GM10248 (cell line): Measurements from ENCODE around the gene TNIP2.

ENCODE experiments used
- CTCF ChIA-PET: fragments of 300-600 bp; sonication (Branson Sonifier 250); formaldehyde crosslinking; extraction: SDS; loops from one replicate; lab custom pipeline; 2021; ENCODE audit warnings: antibody characterized with exemption; lab: Yijun Ruan, JAX
- POLR2A ChIA-PET: fragments of 350-650 bp; sonication (Branson Sonifier 250); formaldehyde crosslinking; extraction: SDS; loops from one replicate; lab custom pipeline; 2020; ENCODE audit warnings: antibody characterized with exemption; lab: Yijun Ruan, JAX
- DNase-seq: peaks from one replicate; pipeline ENCODE4 v3.0.0; 2012; ENCODE audit errors: extremely low spot score
- TF ChIP-seq, protein P1 (sequence below): IDR thresholded peaks from 2 replicates; pipeline ENCODE4 v1.5.1; 2012; ENCODE audit warnings: mild to moderate bottlenecking, low read depth; ENCODE audit errors: extremely low read depth, missing control alignments, control extremely low read depth

The TNIP2 gene

DNA sequence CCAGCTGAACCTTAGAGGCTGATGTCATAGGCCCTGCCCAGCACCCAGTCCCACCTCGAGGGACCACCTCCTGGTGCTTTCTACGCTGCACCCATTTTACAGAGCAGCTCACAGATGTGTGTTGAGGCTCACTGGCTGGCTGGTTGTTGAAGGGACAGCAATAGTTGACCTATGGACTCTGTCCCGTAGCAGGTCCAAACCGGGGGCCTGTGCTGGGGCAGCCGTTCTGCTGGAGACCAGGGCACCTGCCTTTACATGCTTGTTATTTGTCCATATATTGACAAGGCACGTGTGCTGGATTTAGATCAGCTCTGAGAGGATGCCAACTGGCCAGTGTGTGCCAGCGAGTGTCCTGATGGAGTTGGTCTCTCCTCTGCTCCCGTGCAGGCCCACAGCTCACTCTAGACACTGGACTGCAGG, 58.1 kb downstream of the TNIP2 start:
- DNase-seq = no peak
- TF ChIP-seq, protein P1, sequence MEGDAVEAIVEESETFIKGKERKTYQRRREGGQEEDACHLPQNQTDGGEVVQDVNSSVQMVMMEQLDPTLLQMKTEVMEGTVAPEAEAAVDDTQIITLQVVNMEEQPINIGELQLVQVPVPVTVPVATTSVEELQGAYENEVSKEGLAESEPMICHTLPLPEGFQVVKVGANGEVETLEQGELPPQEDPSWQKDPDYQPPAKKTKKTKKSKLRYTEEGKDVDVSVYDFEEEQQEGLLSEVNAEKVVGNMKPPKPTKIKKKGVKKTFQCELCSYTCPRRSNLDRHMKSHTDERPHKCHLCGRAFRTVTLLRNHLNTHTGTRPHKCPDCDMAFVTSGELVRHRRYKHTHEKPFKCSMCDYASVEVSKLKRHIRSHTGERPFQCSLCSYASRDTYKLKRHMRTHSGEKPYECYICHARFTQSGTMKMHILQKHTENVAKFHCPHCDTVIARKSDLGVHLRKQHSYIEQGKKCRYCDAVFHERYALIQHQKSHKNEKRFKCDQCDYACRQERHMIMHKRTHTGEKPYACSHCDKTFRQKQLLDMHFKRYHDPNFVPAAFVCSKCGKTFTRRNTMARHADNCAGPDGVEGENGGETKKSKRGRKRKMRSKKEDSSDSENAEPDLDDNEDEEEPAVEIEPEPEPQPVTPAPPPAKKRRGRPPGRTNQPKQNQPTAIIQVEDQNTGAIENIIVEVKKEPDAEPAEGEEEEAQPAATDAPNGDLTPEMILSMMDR = no peak
- POLR2A ChIA-PET = interaction anchor here (0.6 kb wide), 1 partner anchor 95 kb away, joined by 3 read pairs; the partner anchor contains the start of gene SH3BP2
- CTCF ChIA-PET = interaction anchor here (1.7 kb wide), 1 partner anchor 16 kb away, joined by 5 read pairs; no protein-coding TSS in a partner anchor

DNA sequence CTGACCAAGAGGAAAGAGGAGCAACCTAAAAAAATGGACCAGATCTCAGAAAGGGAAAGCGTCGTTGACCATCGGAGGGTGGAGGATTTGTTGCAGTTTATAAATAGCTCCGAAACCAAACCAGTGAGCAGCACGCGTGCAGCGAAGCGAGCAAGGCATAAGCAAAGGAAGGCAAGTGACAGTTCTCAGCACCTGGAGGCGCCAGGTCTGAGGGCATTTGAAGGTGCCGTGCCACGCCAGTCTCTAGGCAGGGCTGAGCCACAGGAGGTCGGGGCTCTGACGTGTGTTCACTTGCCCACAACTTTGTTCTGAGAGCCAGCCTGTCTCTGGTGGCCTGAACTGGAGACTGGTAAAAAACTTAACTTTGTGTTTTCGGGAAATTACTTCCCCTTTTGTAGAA, 59.7 kb downstream of the TNIP2 start:
- ChIA-PET CTCF (interaction anchor here (0.9 to 1.4 kb wide), 5 partner anchors 10 to 25 kb away, joined by 3 to 5 read pairs (median 4); no protein-coding TSS in a partner anchor), POLR2A (interaction anchor here (1.0 kb wide), 1 partner anchor 160 kb away, joined by 3 read pairs; the partner anchor contains the start of gene FAM193A)
- TF ChIP-seq, protein P1 = peak; percentile 14
- peak; percentile 85 for DNase-seq

DNA sequence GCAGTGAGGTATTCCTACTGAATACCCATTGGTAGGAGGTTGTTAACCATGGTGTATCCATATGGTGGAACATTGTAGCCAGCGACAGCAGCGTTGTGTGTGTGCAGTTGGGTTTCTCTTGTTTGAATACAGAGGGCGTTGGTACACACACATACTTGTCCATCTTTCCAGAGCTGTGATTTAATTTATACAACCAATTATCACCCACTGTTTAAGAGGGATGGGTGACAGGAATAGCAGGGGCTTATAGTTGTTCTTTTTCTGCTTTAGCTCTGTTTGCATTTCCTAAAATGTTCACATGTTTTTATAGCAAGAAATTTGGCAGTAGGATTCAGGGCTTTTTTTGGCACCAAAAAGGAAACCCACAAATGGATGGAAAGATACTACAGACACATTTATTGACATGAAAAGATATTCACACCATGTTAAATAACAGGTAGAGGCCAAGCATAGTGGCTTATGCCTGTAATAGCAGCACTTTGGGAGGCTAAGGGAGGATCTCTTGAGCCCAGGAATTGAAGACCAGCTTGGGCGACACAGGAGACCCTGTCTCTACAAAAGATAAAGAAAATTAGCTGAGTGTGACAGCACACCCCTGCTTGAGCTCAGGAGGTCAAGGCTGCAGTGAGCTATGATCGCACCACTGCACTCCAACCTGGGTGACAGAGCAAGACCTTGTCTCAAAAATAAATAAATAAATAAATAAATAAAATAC, 60.6 kb downstream of the TNIP2 start:
- no peak for DNase-seq
- TF ChIP-seq, protein P1 = no peak
- CTCF ChIA-PET = interaction anchor here (1.2 to 1.4 kb wide), 4 partner anchors 11 to 24 kb away, joined by 3 to 5 read pairs (median 4); no protein-coding TSS in a partner anchor
- POLR2A ChIA-PET = interaction anchor here (1.0 kb wide), 1 partner anchor 159 kb away, joined by 3 read pairs; the partner anchor contains the start of gene FAM193A

DNA sequence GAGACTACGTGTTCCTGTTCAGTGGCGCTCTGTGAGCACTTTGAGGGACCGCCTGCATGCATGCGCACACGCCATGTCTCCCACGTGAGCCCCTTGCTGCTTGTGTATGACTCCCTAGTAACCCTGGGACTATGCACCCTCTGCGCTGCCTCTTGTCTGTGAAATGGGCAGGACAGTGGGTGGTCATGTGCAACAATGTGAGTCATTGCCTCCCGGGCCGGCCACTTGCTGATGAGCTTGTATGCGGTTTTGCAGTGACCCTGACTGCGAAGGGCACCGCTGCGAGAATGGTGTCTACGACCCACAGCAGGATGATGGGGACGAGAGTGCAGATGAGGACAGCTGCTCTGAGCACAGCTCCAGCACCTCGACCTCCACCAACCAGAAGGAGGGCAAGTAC, 61.4 kb downstream of the TNIP2 start:
- TF ChIP-seq, protein P1 = no peak
- POLR2A ChIA-PET = interaction anchor here (0.7 kb wide), 1 partner anchor 212 kb away, joined by 4 read pairs; no protein-coding TSS in a partner anchor
- DNase-seq = no peak
- CTCF ChIA-PET = interaction anchor here (0.7 kb wide), 1 partner anchor 20 kb away, joined by 3 read pairs; no protein-coding TSS in a partner anchor

DNA sequence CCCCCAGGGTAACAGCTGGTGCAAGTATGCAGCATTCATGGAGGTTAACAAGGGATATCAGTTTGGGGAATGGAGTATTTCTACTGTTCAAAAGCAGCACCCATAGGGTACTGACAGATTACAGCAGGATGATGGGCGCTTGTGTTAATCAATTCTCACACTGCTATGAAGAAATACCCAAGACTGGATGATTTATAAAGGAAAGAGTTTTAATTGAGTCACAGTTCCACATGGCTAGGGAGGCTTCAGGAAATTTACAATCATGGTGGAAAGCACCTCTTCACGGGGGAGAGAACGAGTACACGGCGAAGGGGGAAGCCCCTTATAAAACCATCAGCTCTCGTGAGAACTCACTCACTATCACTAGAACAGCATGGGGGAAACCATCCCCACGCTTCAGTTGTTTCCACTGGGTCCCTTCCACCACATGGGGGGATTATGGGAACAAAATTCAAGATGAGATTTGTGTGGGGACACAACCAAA, 64.1 kb downstream of the TNIP2 start:
- DNase-seq = no peak
- POLR2A ChIA-PET = interaction anchor here (1.1 kb wide), 1 partner anchor 13 kb away, joined by 3 read pairs; no protein-coding TSS in a partner anchor
- CTCF ChIA-PET = interaction anchor here (1.0 to 2.7 kb wide), 8 partner anchors 9 to 472 kb away, joined by 3 to 13 read pairs (median 4); no protein-coding TSS in a partner anchor
- TF ChIP-seq, protein P1 = no peak
